Gastroesophageal sphincter (tissue), 3 donors: ENCODE measurements around the gene DHX8.

Experiments used
- CTCF ChIP-seq, 4 experiments: fragments of 200-600 bp in 2 of 4; fragments of 450-650 bp in 2 of 4; sonication (generic) in 1 of 4; IDR thresholded peaks; one replicate each; pipeline ENCODE4 v1.5.1; 2017 to 2019; ENCODE audit warnings: antibody characterized with exemption in 4 of 4, mild to moderate bottlenecking in 2 of 4, moderate library complexity in 2 of 4
- POLR2A ChIP-seq, 2 donors: fragments of 450-650 bp; IDR thresholded peaks; one replicate each; pipeline ENCODE4 v1.6.1; 2017; ENCODE audit warnings: antibody characterized with exemption in 2 of 2, mild to moderate bottlenecking in 2 of 2, moderate library complexity in 1 of 2
- POLR2AphosphoS5 ChIP-seq: sonication (generic); formaldehyde crosslinking; IDR thresholded peaks from one replicate; pipeline ENCODE4 v1.6.1; 2017; ENCODE audit warnings: antibody characterized with exemption

- no peak for TF ChIP-seq CTCF (IDR thresholded peaks at IDR 0.05)
- no peak for TF ChIP-seq POLR2AphosphoS5
- TF ChIP-seq POLR2A (IDR thresholded peaks at IDR 0.05): no peak
Observed at GRCh38 chr17:43438626-43439025, 45.1 kb upstream of the DHX8 start.
